AG08395 (cell line): ENCODE measurements around the gene KRT28.
"Not testable (repeated sequence)": the region's sequence is repeated elsewhere in the genome, so short reads cannot be mapped to it uniquely, and the experiment has no call there.

ENCODE experiments used
- DNase-seq: peaks from one replicate; pipeline ENCODE4 v3.0.0; 2012; ENCODE audit warnings: mixed read lengths, low spot score

Gene KRT28

DNA sequence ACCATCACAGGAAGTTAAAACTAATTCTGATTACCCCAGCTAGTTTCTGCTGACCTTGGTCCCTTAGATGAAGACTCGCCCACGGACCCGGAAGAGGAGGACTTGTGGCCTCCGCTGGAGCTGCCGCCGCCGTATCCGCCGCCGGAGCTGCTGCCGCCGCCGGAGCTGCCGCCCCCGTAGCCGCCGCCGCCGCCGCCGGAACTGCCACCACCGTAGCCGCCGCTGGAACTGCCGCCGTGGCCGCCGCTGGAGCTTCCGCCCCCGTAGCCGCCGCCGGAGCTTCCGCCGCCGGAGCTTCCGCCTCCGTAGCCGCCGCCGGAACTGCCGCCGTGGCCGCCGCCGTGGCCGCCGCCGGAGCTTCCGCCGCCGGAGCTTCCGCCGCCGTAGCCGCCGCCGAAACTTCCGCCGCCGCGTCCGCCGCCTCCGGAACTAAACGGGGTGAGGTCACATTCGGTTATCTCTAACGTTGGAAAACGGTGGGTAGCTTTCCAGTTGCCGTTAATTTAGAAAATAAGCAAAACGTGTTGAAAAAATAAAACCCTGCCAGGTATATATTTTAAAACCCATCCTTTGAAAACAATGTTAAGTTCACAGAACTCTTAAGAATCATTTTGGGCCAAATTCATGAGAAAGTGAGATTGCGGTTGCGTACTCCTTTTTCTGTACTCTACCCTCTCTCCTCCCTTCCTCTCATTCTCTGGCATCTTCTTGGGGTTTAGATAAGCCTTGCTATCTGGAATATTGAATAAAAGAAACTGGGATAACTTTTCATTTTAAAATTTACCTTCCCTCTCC is 19.2 kb upstream of the KRT28 start:
- peak; percentile 82 for DNase-seq

- DNase-seq: no peak
Observed at GRCh38 chr17:40818343-40818732, 18.6 kb upstream of the KRT28 start.

GRCh38 chr17:40817103-40817682 is 17.4 kb upstream of the KRT28 start:
- DNase-seq: no peak

DNA sequence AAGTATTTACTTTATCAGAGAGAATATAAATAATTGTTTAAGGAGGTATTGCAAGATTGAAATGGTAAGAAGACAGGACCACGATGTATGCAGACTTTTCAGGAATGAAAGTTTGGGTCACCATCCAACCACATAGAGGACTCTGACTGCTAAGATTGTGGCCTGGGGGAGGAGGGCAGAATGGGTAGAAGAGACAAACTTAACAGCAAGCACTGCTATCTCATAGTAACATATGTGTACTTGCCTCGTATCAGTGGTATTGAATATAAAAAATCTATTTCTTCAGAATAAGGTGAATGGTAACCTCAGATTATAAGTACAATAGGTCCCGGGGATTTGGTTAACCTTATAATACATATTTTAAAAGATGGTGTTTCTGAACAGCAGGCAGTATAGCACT is 16.8 kb upstream of the KRT28 start:
- no peak for DNase-seq

GRCh38 chr17:40815381-40815780 is 15.6 kb upstream of the KRT28 start:
- DNase-seq: no peak

- not testable (repeated sequence) for DNase-seq
Observed at GRCh38 chr17:40814657-40815056, 14.9 kb upstream of the KRT28 start.

GRCh38 chr17:40813804-40814203 is 14.0 kb upstream of the KRT28 start:
- DNase-seq: no peak

DNA sequence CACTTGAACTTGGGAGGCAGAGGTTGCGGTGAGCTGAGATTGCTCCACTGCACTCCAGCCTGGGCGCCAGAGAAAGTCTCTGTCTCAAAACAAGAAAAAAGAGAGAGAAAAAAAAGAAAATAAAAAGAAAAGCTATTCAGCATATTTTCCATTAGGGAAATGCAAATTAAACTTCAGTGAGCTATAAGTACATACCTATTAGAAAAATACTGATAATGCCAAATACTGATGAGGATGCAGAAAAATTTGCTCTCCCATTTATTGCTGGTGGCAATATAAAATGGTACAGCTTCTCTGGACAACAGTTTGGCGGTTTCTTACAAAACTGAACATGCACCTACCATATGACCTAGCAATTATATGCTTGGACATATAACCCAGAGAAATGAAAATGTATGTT is 12.9 kb upstream of the KRT28 start:
- DNase-seq: no peak

GRCh38 chr17:40810494-40810893 is 10.7 kb upstream of the KRT28 start:
- DNase-seq: no peak

DNA sequence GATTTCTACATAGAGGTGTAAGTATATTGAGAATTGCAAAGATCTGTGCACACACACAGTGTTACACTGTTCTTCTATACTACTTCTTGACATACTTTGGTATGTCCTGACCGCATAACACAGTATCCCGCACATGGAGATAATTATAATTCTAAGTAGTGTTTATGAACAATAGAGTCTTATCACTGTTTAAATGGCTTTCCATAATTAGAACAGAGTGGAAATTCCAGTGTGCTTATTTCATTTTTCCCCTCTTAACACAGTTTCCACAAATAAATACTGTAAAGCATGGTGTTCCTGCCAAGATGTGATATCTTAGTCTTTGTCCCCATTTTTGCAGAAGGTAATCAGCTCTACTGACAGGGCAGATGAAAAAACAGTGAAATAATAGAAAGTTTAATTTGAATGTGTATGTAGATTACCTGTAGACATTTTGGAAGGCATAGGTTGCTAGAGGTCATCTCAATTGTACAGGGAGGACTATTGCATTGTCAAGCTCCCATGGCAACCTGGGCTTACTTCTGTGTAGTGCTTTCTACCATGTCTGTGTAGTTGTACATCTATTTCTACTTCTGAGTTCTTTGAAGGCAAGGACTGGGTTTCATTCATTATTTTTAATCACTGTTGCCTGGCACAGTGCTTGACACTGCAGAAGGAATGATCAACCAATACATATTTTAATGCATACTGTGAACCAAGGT is 10.1 kb upstream of the KRT28 start:
- DNase-seq: no peak

DNA sequence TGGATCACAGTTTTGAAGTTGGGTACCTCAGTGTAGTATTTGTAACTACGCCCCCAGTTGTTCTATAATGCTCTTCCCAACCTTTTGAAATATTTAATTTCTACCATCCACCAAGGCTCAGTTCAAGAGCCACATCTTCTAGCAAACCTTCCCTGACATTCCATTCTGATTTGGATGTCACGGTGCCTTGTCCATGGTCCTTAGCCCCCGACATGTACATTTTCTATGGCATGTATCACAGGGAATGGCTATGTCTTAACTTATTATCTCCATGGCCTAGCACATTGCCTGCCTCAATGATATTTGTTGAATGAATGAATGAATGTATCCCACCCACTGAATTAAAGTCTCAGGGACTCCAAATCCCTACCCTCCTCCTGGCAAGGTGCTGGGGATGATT is 6.4 kb upstream of the KRT28 start:
- no peak for DNase-seq

GRCh38 chr17:40803617-40804082 is 3.9 kb upstream of the KRT28 start:
- DNase-seq: peak; percentile 84

DNA sequence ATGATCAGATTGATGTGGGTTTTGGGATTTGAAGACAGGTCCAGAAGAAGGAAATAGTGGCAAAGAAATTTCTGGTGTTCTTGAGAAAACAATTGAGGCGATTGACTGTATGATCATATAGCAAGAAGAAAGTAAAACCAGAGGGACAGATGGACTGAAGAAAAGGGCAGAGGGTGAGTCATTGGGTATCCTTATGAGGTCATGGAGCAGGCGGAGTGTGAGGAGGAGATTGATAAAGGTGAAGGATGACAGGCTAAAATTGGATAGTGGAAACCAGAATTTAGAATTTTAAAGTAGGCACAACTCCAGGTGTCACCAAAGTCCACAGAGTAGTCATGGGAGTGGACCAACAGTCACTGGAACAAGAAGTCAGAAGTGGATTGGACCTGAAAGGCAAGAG is 1.4 kb upstream of the KRT28 start:
- DNase-seq: no peak

DNA sequence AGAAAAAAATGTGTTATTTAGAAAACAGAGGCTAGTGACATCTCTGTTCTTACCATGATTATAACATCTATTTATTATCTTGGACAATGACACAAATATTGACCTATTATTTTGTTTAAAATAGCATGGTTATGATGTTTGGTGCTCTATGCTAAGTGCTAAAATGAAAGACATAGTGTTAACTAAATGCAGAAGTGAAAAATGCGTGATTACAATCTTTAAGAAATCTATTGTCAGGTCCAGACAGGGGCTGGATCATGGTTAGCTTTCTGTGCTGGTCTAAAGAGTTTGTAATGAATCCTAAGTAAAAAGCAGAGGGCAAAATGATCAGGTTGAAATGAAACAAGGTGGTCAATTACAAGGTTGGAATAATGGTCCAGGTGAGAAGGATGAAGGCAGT is 622 bp upstream of the KRT28 start:
- DNase-seq: no peak

GRCh38 chr17:40796846-40797245 is 2.9 kb downstream of the KRT28 start:
- no peak for DNase-seq

DNA sequence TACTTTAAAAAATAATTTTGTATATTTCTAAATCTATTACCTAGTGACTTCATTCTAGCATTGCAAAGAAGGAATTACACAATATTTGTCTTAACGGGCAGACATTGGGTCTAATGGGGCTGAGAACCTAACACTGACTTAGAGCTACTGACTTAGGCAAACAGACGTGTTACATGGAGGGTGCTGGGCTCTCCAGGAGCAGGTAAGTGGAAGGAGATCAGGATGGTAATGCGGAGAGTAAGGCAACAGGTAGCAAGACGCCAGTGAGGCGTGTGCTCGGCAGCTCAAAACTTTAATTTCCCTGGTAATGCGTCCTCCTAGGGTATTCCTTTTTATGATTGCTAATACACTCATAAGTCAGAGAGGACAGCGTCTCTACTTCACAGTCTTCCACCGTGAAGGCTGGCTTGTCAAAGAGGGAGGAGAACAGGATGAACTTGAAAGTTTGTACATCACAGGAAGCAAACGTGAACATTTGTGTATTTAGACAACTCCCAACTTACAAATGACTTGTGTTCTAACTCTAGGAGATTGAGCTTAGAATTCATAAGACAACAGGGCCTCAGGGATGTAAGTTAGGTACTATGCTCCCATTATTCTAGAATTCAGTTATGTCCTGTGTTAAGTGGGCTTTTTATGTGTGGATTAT is 4.6 kb downstream of the KRT28 start:
- DNase-seq: no peak

- no peak for DNase-seq
Observed at GRCh38 chr17:40794466-40794865, 5.3 kb downstream of the KRT28 start.

- DNase-seq: no peak
Observed at GRCh38 chr17:40793832-40794231, 5.9 kb downstream of the KRT28 start.

DNA sequence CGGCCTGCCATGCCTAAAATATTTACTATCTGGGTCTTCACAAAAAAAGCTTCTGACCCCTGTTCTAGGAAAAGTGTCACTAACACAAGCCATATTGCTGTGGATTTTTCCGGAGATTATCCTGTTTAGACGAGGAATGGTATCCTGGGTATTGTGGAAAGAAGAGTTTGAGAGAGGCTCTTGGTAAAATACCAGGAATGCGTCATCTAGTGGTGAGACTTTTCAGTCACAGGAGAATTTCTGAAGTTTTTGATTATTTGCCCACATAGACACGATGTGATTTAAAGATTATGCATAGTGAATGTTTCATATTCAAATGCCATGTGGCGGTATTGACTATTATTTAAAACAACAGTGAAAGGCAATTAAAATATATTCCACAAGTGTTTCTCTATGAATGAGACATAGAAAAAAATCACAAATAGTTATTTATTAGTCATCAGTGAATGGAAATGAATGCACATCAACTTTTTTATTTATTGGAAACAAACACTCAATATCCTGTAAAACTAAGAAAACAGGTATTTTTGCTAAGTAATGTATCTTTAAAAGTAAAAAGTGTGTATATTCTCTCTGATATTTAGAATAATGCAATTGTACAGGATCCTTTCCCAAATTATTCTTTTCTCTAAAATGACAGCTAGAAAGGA is 7.8 kb downstream of the KRT28 start:
- peak; percentile 52 for DNase-seq

- DNase-seq: no peak
Observed at GRCh38 chr17:40791111-40791510, 8.6 kb downstream of the KRT28 start.

DNA sequence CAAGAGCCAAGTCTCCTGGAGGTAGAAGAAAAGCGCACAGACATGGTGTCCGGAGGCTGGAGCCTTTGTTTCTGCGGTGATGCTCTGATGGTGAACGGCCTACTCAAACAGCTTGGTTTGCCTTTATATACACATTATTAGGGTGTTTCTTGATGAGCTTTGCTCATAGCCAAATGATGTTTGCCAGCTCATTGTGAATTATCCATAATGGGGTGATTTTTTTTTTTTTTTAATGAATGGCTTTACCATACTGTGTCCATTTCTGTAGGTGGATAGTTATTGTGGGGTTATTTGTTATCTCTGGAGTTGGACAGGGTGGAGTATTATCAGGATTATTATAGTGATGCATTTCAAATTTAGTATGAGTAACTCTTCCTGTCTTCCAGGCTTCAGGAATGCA is 17.3 kb downstream of the KRT28 start, which contains the start of gene KRT27:
Gene KRT27 (minus strand): TSS at position 101 of the 400 bp plus-strand sequence. CDS start 57 bp downstream, at position 44.
- DNase-seq: no peak
